Smooth muscle cell (in vitro differentiated cells): Measurements from ENCODE around the gene AFG3L2. TPM values are rescaled to one million over a fixed set of nuclear protein-coding genes. Genes with fewer than 3 reads are reported as not detected.

ENCODE experiments used
- DNase-seq: peaks from one replicate; lab custom pipeline; 2025; ENCODE audit not compliant: unreplicated experiment; lab: John Stamatoyannopoulos, UW
- H2AFZ ChIP-seq: fragments of 200-600 bp; sonication (generic); 2 replicates; pipeline ENCODE4 v1.6.0; 2016; ENCODE audit warnings: antibody characterized with exemption, low read depth, mild to moderate bottlenecking
- H3F3A ChIP-seq: fragments of 200-600 bp; sonication (generic); 2 replicates; pipeline ENCODE4 v1.6.0; 2017; ENCODE audit warnings: antibody characterized with exemption, low read depth
- H3K27ac ChIP-seq: fragments of 200-600 bp; sonication (generic); 2 replicates; pipeline ENCODE4 v1.5.1; 2016; ENCODE audit warnings: low read depth, mild to moderate bottlenecking
- H3K27me3 ChIP-seq: fragments of 200-600 bp; sonication (generic); 2 replicates; pipeline ENCODE4 v1.6.1; 2016; ENCODE audit warnings: low read depth, mild to moderate bottlenecking
- H3K36me3 ChIP-seq: fragments of 200-600 bp; sonication (generic); 2 replicates; pipeline ENCODE4 v1.5.1; 2016; ENCODE audit warnings: low read depth
- H3K4me1 ChIP-seq: fragments of 200-600 bp; sonication (generic); 2 replicates; pipeline ENCODE4 v1.5.1; 2016; ENCODE audit warnings: low read depth
- H3K4me2 ChIP-seq: fragments of 200-600 bp; sonication (generic); 2 replicates; pipeline ENCODE4 v1.6.0; 2016; ENCODE audit warnings: mild to moderate bottlenecking
- H3K4me3 ChIP-seq: fragments of 200-600 bp; sonication (generic); 2 replicates; pipeline ENCODE4 v1.5.1; 2016; ENCODE audit warnings: mild to moderate bottlenecking
- H3K79me2 ChIP-seq: fragments of 200-600 bp; sonication (generic); 2 replicates; pipeline ENCODE4 v1.6.0; 2016; ENCODE audit warnings: low read depth, mild to moderate bottlenecking
- H3K9ac ChIP-seq: fragments of 200-600 bp; sonication (generic); 2 replicates; pipeline ENCODE4 v1.6.0; 2016; ENCODE audit warnings: low read depth
- H3K9me3 ChIP-seq: fragments of 200-600 bp; sonication (generic); replicated peaks from 2 replicates; pipeline ENCODE4 v1.5.1; 2016; ENCODE audit warnings: low read depth
- H4K20me1 ChIP-seq: fragments of 200-600 bp; sonication (generic); 2 replicates; pipeline ENCODE4 v1.6.0; 2016; ENCODE audit warnings: low read depth
- WGBS: methylation state at CpG from one replicate; pipeline ENCODE4 v1.1.7; 2016; ENCODE audit warnings: low lambda C conversion rate; 5-methylcytosine and 5-hydroxymethylcytosine counted together
- polyA plus RNA-seq: library from polyadenylated mRNA; unstranded; fragments of >200 nt; fragmentation: Nextera tagmentation; extraction: Ambion mirVana; gene quantifications from 2 replicates; pipeline ENCODE4 v1.2.1, GENCODE V29; 2016
- total RNA-seq: library from RNA; depleted of rRNA; stranded (reverse); fragments of >200 nt; gene quantifications from 2 replicates; pipeline ENCODE4 v1.2.3, GENCODE V29; 2014
- TF ChIP-seq, protein P1 (sequence below): fragments of 200-600 bp; sonication (generic); IDR thresholded peaks from 2 replicates; pipeline ENCODE4 v1.5.1; 2017; ENCODE audit warnings: borderline replicate concordance, mild to moderate bottlenecking, antibody characterized with exemption; ENCODE audit not compliant: insufficient read depth, poor library complexity, severe bottlenecking

AFG3L2 gene
- total and polyA plus RNA-seq, 2 experiments from 2014 or later: 21.6 to 24.3 TPM

DNA sequence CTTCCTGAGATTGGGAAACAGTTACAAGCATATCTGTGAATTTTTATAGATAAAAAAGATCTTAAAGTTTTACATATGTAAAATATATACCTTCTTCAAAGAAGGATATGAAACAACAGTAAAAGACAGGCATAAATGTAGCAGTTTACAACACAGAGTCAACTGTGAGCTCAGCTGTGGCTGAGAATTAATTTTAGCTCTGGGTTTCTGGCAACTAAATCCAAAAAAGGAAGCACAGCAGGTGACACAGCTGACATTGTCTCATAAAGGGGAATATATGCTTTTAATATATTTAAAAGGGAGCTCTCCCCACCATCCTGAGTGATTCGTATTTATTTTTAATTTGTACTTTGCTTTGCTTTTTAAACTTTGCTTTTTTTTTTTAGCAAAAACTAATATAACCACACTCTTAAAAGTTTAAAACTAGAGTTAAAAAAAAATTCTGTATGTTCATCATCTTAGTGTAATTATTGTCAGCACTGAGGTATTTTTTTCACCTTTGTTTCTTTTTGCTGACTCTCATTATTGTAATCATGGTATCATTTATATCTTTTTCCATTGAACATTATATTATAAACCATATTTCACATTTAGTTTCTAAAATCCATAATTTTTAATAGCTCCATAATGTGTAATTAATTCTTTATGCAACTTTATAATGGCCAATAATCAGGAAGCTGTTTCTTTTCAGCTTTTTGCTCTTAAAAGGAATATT is 62.3 kb downstream of the AFG3L2 start:
- Histone ChIP-seq H3K9ac (no peak overlapping the region), H3K4me2 (peak overlapping the region; percentile 15)
- 100% methylated on average over 1 of the region's 1 CpG for WGBS

DNA sequence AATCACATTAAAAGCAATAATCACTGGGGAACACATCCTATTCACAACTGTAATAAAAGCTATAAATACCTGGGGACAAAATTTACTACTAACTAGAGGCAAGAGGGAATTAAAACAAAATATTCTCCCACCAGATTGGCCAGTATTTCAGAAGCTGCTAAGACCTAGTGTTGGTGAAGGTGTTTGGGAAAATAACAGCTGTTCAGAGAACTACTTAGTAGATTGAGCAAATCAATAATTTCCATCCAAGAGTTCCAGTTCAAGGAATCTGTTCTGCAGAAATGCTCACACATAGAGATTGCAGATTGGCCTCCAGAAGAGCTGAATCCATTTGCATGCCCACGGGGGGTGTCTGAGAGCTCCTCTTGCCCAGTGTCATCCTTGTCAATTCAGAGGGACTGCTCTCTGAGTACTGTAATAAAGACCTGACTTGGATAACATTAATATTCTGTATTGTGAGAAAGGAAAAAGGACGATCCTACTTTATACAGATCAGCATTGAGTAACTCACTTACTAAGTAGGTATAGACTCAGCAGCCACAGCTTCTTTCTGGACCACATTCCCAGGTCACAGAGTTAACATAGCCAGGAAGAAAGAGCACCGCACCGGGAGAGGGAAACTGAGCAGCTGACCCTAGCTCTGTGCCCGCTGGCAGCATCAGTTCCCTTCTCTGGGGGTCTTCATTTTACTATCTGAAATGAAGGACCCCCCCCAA is 63.3 kb downstream of the AFG3L2 start:
- Histone ChIP-seq H3K9ac (no peak overlapping the region), H2AFZ (no peak overlapping the region), H3K36me3 (peaks cover 47% of the 10 kb centered on the region), H4K20me1 (peaks cover 96% of the 10 kb centered on the region), H3K4me3 (no peak overlapping the region), H3K9me3 (peaks cover 12% of the 10 kb centered on the region), H3K4me1 (peaks cover 7% of the 10 kb centered on the region), H3K79me2 (peaks cover 100% of the 10 kb centered on the region), H3K27ac (peak overlapping the region; percentile 46), H3F3A (peaks cover 26% of the 10 kb centered on the region), H3K4me2 (peak overlapping the region; percentile 33), H3K27me3 (no peaks in the 10 kb centered on the region)
- DNase-seq: no peak
- WGBS: over 99% methylated on average over 5 of the region's 5 CpGs
- TF ChIP-seq, protein P1, sequence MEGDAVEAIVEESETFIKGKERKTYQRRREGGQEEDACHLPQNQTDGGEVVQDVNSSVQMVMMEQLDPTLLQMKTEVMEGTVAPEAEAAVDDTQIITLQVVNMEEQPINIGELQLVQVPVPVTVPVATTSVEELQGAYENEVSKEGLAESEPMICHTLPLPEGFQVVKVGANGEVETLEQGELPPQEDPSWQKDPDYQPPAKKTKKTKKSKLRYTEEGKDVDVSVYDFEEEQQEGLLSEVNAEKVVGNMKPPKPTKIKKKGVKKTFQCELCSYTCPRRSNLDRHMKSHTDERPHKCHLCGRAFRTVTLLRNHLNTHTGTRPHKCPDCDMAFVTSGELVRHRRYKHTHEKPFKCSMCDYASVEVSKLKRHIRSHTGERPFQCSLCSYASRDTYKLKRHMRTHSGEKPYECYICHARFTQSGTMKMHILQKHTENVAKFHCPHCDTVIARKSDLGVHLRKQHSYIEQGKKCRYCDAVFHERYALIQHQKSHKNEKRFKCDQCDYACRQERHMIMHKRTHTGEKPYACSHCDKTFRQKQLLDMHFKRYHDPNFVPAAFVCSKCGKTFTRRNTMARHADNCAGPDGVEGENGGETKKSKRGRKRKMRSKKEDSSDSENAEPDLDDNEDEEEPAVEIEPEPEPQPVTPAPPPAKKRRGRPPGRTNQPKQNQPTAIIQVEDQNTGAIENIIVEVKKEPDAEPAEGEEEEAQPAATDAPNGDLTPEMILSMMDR: no peak

More for the DNA sequence above, 62.3 kb downstream of the AFG3L2 start:
- Histone ChIP-seq H3K9me3 (peaks cover 12% of the 10 kb centered on the region), H3K4me3 (no peak overlapping the region), H3K36me3 (peaks cover 47% of the 10 kb centered on the region), H3K79me2 (peaks cover 97% of the 10 kb centered on the region), H4K20me1 (peaks cover 95% of the 10 kb centered on the region), H2AFZ (no peak overlapping the region), H3K27ac (peak overlapping the region; percentile 16), H3K27me3 (no peaks in the 10 kb centered on the region), H3K4me1 (peaks cover 3% of the 10 kb centered on the region), H3F3A (peaks cover 27% of the 10 kb centered on the region)
- TF ChIP-seq, protein P1: no peak
- no peak for DNase-seq

DNA sequence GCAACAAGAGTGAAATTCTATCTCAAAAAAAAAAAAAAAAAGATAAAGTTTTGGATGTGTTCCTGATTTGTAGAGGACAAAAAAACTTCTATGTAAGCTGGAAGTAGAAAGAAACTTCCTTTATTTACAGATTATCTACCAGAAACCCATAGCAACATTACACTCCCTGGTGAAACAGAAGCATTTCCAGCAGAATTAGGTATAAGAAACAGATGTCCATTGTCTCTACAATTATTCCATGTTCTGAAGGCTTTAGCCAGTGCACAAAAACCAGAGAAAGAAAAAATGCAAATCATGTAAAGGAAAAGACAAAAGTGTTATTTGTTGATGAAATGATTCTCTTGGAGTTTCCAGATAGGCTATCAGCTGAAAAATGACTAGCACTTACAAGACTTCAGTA is 64.1 kb downstream of the AFG3L2 start:
- DNase-seq: no peak
- H3K79me2 ChIP-seq: peaks cover 99% of the 10 kb centered on the region
- H3K27me3 ChIP-seq: no peaks in the 10 kb centered on the region
- TF ChIP-seq, protein P1: no peak
- peaks cover 26% of the 10 kb centered on the region for H3F3A ChIP-seq
- no peak overlapping the region for H3K4me3 ChIP-seq
- H3K9ac ChIP-seq: no peak overlapping the region
- no peak overlapping the region for H2AFZ ChIP-seq
- H3K27ac ChIP-seq: peak overlapping the region; percentile 46
- peaks cover 47% of the 10 kb centered on the region for H3K36me3 ChIP-seq
- no peak overlapping the region for H3K4me2 ChIP-seq
- peaks cover 12% of the 10 kb centered on the region for H3K9me3 ChIP-seq
- H3K4me1 ChIP-seq: peaks cover 7% of the 10 kb centered on the region
- peaks cover 89% of the 10 kb centered on the region for H4K20me1 ChIP-seq

DNA sequence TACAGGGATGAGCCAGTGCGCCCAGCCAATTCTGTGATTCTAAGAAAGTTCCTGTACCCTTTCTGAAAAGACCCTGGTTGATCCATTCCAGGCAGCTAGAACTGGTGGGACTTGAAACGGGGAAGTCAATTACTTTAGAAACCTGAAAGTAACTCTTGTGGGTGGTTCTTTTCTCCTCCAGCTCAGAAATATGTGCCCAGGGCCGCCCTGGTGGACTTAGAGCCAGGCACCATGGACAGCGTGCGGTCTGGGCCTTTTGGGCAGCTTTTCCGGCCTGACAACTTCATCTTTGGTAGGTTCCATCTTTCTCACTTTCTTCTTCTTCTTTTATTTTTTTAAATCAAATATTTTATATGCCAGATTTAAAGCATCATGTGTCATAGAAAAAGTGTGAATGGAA is 66.3 kb downstream of the AFG3L2 start:
- 94% methylated on average over 6 of the region's 6 CpGs for WGBS
- TF ChIP-seq, protein P1: no peak
- H3K27me3 ChIP-seq: no peaks in the 10 kb centered on the region
- no peak overlapping the region for H3K9ac ChIP-seq
- peaks cover 83% of the 10 kb centered on the region for H3K79me2 ChIP-seq
- peak overlapping the region; percentile 96 for H3K4me3 ChIP-seq
- H3K36me3 ChIP-seq: peaks cover 47% of the 10 kb centered on the region
- no peak for DNase-seq
- H4K20me1 ChIP-seq: peaks cover 67% of the 10 kb centered on the region
- H3F3A ChIP-seq: peaks cover 26% of the 10 kb centered on the region
- H3K27ac ChIP-seq: peak overlapping the region; percentile 95
- H3K4me2 ChIP-seq: peak overlapping the region; percentile 98
- no peak overlapping the region for H2AFZ ChIP-seq
- H3K4me1 ChIP-seq: peaks cover 21% of the 10 kb centered on the region
- peaks cover 12% of the 10 kb centered on the region for H3K9me3 ChIP-seq
